HCT116 (cell line): ENCODE results near the gene NTN4.

Source experiments
- CEBPB ChIP-seq: IDR thresholded peaks from 2 replicates; pipeline ENCODE4 v1.6.1; 2012; ENCODE audit warnings: low read depth
- EZH2 ChIP-seq: fragments of 200-600 bp; sonication (generic); IDR thresholded peaks from 2 replicates; pipeline ENCODE4 v1.6.1; 2017; ENCODE audit warnings: antibody characterized with exemption, mixed run types
- EZH2phosphoT487 ChIP-seq: fragments of 200-600 bp; IDR thresholded peaks from 2 replicates; pipeline ENCODE4 v1.6.1; 2018; ENCODE audit warnings: antibody characterized with exemption, borderline replicate concordance
- POLR2A ChIP-seq: IDR thresholded peaks from 2 replicates; pipeline ENCODE4 v1.7.0; 2011; ENCODE audit warnings: borderline replicate concordance; ENCODE audit not compliant: insufficient read depth, insufficient read length; ENCODE audit errors: extremely low read depth
- POLR2AphosphoS5 ChIP-seq: IDR thresholded peaks from 2 replicates; pipeline ENCODE4 v1.6.1; 2011; ENCODE audit warnings: mild to moderate bottlenecking, low read depth, low read length, moderate library complexity
- SIN3A ChIP-seq: IDR thresholded peaks from 2 replicates; pipeline ENCODE4 v1.6.1; 2012; ENCODE audit warnings: low read depth
- SRF ChIP-seq: IDR thresholded peaks from 2 replicates; pipeline ENCODE4 v1.6.1; 2012; ENCODE audit warnings: low read depth
- TCF7L2 ChIP-seq: IDR thresholded peaks from 2 replicates; pipeline ENCODE4 v1.7.0; 2011; ENCODE audit warnings: borderline replicate concordance, inconsistent platforms; ENCODE audit not compliant: insufficient read depth, insufficient read length; ENCODE audit errors: extremely low read depth
- YY1 ChIP-seq: IDR thresholded peaks from 2 replicates; pipeline ENCODE4 v1.6.1; 2011; ENCODE audit warnings: low read length, low read depth, moderate library complexity, mild to moderate bottlenecking; ENCODE audit not compliant: insufficient replicate concordance; ENCODE audit errors: extremely low read depth
- ZNF274 ChIP-seq: fragments of 200-500 bp; sonication (Bioruptor generic); IDR thresholded peaks from 2 replicates; pipeline ENCODE4 v1.6.1; 2014; ENCODE audit warnings: mild to moderate bottlenecking, low read depth, low read length, inconsistent platforms
- TF ChIP-seq, protein P1 (sequence below), 3 experiments: fragments of 200-600 bp in 1 of 3; sonication (generic) in 1 of 3; IDR thresholded peaks in 2 of 3; conservative IDR thresholded peaks in 1 of 3; 2 replicates each; pipeline ENCODE4 v1.5.1; 2012 to 2017; ENCODE audit warnings: low read depth in 2 of 3, low read length in 2 of 3, antibody characterized with exemption in 1 of 3, borderline replicate concordance in 1 of 3, control low read depth in 1 of 3, mild to moderate bottlenecking in 1 of 3, mixed read lengths in 1 of 3, mixed run types in 1 of 3, moderate library complexity in 1 of 3; ENCODE audit not compliant: insufficient read depth in 1 of 3
- TF ChIP-seq, protein P2 (sequence below): IDR thresholded peaks from 2 replicates; pipeline ENCODE4 v1.6.1; 2012
- TF ChIP-seq, protein P3 (sequence below): IDR thresholded peaks from 2 replicates; pipeline ENCODE4 v1.6.1; 2012

DNA sequence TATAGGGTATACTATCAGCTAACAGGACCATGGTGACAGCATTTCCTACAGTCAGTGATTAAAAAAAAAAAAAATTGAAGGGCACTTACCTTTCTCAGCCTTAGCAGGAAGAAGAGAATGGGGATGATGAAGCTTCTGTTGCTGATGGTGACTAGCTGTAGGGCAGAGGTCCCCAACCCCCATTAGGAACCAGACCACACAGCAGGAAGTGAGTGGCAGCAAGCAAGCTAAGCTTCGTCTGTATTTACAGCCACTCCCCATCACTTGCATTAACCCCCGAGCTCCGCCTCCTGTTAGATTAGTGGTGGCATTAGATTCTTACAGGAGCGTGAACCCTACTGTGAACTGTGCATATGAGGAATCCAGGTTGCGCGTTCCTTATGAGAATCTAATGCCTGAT, 148.0 kb downstream of the NTN4 start:
- TF ChIP-seq, protein P1, sequence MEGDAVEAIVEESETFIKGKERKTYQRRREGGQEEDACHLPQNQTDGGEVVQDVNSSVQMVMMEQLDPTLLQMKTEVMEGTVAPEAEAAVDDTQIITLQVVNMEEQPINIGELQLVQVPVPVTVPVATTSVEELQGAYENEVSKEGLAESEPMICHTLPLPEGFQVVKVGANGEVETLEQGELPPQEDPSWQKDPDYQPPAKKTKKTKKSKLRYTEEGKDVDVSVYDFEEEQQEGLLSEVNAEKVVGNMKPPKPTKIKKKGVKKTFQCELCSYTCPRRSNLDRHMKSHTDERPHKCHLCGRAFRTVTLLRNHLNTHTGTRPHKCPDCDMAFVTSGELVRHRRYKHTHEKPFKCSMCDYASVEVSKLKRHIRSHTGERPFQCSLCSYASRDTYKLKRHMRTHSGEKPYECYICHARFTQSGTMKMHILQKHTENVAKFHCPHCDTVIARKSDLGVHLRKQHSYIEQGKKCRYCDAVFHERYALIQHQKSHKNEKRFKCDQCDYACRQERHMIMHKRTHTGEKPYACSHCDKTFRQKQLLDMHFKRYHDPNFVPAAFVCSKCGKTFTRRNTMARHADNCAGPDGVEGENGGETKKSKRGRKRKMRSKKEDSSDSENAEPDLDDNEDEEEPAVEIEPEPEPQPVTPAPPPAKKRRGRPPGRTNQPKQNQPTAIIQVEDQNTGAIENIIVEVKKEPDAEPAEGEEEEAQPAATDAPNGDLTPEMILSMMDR (IDR thresholded peaks at IDR 0.05 in 2 of 3, conservative IDR thresholded peaks at IDR 0.05 in 1 of 3; ENCODE audit: borderline replicate concordance in 1 of 3, insufficient read depth in 1 of 3, low read depth in 2 of 3, low read length in 2 of 3): no peak
- TF ChIP-seq EZH2: no peak
- TF ChIP-seq, protein P2, sequence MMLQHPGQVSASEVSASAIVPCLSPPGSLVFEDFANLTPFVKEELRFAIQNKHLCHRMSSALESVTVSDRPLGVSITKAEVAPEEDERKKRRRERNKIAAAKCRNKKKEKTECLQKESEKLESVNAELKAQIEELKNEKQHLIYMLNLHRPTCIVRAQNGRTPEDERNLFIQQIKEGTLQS: no peak
- TF ChIP-seq YY1: no peak
- TF ChIP-seq EZH2phosphoT487: no peak
- TF ChIP-seq SRF: no peak
- no peak for TF ChIP-seq POLR2A
- TF ChIP-seq SIN3A: no peak
- no peak for TF ChIP-seq CEBPB
- no peak for TF ChIP-seq POLR2AphosphoS5
- TF ChIP-seq, protein P3, sequence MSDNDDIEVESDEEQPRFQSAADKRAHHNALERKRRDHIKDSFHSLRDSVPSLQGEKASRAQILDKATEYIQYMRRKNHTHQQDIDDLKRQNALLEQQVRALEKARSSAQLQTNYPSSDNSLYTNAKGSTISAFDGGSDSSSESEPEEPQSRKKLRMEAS: no peak
- no peak for TF ChIP-seq ZNF274
- no peak for TF ChIP-seq TCF7L2
